OCI-M2 (cell line): ENCODE measurements around the gene MIS12.

Experiments used
- DNase-seq: peaks from one replicate; lab custom pipeline; 2025; ENCODE audit not compliant: unreplicated experiment; lab: John Stamatoyannopoulos, UW

The MIS12 gene, protein sequence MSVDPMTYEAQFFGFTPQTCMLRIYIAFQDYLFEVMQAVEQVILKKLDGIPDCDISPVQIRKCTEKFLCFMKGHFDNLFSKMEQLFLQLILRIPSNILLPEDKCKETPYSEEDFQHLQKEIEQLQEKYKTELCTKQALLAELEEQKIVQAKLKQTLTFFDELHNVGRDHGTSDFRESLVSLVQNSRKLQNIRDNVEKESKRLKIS

GRCh38 chr17:5486206-5487124 is at the start of gene MIS12:
MIS12 (plus strand) TSS chr17:5486566; CDS start chr17:5488863, 2,297 bp downstream.
- peak; percentile 58 for DNase-seq

DNA sequence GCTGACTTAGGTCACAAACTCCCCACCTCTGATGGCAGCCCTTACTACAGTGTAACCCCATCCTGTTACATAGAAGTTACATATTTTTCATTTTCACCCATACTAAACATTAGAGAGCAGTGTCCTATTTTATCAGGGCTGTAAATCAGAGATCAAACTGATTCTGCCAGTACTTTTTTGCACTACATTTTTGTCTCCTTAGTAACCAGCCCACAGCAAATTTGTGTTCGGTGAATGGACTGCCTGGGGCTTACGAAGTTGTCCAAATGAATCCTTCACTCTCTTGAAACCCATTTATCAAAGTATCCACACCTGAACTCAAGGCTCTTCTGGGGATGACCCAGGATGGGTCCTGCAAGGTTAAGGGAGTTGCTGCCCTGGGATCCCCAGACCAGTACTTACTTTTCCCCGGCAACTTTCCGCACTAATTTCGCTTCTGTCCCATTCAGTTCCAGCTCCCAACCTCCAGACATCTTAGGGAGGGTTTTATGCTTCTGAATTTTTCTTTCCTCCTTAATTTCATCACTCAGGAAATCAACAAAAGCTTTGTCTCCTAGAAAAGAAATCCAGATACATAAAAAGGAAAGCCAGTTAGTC is 48.5 kb upstream of the MIS12 start:
- DNase-seq, result no peak

DNA sequence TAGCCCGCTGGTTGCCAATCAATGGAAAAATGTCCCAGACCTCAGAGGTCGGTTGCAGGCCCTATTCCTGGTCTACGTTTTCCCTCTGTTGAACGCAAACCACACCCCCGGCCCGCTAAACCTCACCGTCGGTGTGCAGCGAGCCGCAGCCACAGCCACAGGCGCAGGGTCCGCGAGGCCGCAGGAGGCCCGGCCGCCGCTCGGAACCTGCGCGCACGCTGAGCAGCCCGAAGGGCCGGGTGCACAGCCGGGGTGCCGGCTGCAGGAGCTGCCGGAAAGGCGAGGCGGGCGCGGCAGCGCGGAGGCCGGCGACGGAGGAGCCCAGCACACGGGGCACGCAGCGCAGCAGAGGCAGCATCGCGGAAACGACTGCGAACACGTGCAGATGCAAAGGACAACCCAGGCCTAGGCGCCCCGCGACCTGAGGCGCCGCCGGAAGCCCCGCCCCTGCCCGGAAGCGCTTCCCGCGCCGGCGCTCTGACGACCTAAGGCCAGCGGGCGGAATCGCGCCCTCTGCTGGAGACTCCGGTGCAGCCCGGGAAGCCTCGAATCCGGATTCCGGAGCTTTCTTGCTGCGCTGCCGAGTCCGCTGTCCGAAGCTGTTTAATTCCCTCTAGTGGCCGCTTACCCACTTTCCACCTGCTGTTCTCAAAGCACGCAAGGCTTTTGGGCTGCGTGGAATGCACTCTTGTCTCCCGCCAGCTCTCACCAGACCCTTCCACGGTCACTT is 47.5 kb upstream of the MIS12 start, which contains the start of gene C1QBP:
Gene C1QBP, minus strand, starts transcription at position 440 of the 730 bp plus-strand sequence. Its CDS starts 82 bp downstream, at position 358.
- peak; percentile 90 for DNase-seq

GRCh38 chr17:5439446-5439764 is 47.0 kb upstream of the MIS12 start:
- DNase-seq, result no peak

GRCh38 chr17:5443728-5444127 is 42.6 kb upstream of the MIS12 start:
- no peak for DNase-seq

GRCh38 chr17:5444209-5444608 is 42.2 kb upstream of the MIS12 start:
- no peak for DNase-seq

DNA sequence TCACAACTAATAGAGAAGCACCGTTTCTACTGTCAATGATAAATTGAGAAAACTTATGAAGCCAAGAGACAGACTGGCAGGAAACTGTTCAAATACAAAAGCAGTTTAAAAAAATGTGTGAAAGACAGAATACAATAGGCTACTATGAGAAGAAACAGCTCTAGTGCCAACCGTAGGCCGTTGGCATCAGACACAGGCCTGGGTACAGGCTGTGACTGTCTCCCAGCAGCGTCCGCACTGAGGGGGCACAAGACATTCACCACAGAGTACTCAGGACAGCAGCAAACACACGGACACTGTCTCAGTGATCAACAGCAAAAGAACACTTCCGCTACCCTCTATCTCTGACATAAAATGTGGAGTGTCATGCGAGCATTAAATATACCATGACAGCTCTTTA is 39.6 kb upstream of the MIS12 start:
- DNase-seq, result no peak

DNA sequence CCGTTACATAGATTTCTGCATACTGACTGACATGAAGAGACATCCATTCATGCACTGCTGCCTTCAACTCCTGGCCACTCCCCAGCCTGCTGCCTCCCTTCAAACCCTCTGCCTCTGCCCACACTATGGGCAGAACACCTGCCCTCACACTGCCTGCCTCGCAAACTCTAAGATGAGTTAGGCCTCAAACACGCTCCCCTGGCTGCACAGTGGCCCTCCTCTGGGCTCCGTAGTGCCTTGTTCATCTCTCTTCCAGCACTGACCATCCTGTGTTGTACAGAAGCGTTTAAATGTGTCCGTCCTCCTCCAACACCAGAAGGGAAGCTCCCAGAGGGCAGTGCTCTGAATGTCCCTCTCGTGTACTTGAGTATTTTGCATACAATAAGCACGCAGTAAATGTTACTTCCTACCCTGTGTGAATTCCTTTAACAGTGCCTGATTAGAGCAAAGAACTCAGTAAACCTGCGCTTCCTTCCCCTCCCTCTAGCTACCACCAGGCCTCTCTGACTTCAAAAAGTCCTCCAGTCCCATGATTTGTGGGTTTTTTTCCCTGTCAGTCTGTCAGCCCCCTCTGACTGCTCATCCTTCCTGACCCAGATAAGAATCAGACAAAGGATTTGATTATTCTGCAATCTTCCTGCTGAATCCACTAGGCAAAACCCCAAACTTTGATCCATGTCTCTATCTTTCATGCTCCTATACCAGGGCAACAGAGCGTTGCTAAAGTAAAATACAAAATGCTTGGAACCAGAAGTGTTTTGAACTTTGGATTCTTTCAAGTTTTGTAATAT is 21.5 kb upstream of the MIS12 start:
- DNase-seq, result no peak

GRCh38 chr17:5466295-5466694 is 20.1 kb upstream of the MIS12 start:
- DNase-seq, result no peak

DNA sequence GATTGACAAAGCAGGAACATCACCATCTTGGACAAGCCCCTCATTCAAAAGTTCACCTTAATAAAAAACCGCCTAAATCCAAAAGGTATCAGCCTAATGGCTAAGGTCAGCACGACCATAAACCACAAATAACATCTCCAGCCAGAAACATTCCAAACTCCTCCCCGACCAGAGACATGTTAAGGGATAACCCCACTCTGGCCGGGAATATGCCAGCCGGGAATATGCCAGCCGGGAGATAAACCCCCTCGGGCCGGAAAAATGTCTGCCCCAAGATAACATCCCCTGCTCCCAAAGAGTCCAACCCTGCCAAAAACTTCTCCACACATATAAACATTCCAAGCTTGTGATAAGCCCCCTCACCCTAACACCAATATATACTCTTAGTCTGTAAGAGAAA is 18.9 kb upstream of the MIS12 start:
- DNase-seq, result no peak

- no peak for DNase-seq
Observed at GRCh38 chr17:5468075-5468473, 18.3 kb upstream of the MIS12 start.

DNA sequence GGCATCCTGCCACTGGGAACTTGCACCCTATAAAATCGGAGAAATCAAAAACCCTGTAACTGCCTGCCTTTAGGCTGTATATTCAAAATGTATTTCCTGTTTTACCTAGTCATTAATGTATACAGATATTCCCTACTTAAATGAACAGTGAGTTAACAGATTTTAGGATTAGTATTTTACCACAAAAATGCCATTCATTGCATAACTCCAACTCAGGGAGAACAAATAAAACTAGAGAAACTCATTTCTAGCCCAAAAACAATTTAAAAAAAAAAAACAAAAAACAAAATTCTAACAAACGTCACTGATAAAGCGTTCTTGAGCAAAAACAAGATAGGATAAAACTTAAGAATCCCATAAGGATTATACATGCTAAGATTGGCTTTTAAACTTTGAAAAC is 13.9 kb upstream of the MIS12 start:
- no peak for DNase-seq

GRCh38 chr17:5473906-5474305 is 12.5 kb upstream of the MIS12 start:
- DNase-seq, result no peak

DNA sequence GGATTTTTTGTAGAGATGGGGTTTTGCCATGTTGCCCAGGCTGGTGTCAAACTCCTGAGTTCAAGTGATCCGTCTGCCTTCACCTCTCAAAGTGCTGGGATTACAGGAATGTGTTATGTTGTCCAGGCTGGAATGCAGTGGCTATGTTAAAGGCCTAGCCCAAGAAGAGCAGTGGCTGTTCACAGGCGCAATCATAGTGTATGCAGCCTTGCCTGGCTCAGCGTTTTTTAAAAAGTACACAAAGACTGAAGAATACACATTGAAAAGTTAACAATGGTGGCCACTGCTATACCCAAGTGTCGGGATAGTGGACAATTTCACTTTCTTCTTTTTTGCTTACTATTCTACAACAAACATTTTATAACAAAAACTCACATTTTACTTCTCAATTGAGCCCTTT is 7.4 kb upstream of the MIS12 start:
- no peak for DNase-seq

- no peak for DNase-seq
Observed at GRCh38 chr17:5480962-5481361, 5.4 kb upstream of the MIS12 start.

DNA sequence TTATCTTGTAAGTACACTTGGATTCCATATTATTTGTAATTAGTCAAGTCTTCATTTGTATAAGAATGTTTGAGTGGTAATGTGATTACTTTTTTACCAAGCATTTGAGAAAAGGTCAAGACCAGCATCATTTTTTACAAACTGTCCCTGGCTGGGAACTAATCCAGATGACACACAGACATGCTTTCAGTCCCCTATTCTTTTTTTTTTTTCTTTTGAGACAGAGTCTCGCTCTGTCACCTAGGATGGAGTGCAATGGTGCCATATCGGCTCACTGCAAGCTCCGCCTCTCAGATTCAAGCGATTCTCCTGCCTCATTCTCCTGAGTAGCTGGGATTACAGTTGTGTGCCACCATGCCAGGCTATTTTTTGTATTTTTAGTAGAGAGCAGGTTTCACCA is 4.9 kb upstream of the MIS12 start:
- no peak for DNase-seq

- no peak for DNase-seq
Observed at GRCh38 chr17:5485270-5486205, 828 bp upstream of the MIS12 start, which contains the start of gene DERL2. DERL2 (minus strand) TSS chr17:5486178; CDS start chr17:5486161, 17 bp downstream.

- DNase-seq, result no peak
Observed at GRCh38 chr17:5488752-5489151, 2.4 kb downstream of the MIS12 start.

GRCh38 chr17:5492970-5493369 is 6.6 kb downstream of the MIS12 start:
- DNase-seq, result no peak
